Endothelial cell (in vitro differentiated cells): ENCODE results near the gene BMERB1. TPM values are rescaled to one million over a fixed set of nuclear protein-coding genes. Genes with fewer than 3 reads are reported as not detected.
"Not testable (repeated sequence)": the region's sequence is repeated elsewhere in the genome, so short reads cannot be mapped to it uniquely, and the experiment has no call there.

Source experiments
- DNase-seq: peaks from one replicate; pipeline ENCODE4 v3.0.0; 2021; ENCODE audit warnings: low spot score
- H3K27ac Mint-ChIP-seq: one replicate; pipeline ENCODE4 v1.8.0; 2021; ENCODE audit warnings: mixed read lengths, inconsistent platforms; ENCODE audit not compliant: unreplicated experiment
- H3K27me3 Mint-ChIP-seq: one replicate; pipeline ENCODE4 v1.8.0; 2021; ENCODE audit warnings: mild to moderate bottlenecking, moderate library complexity, mixed read lengths, inconsistent platforms; ENCODE audit not compliant: unreplicated experiment
- H3K36me3 Mint-ChIP-seq: one replicate; pipeline ENCODE4 v1.8.0; 2021; ENCODE audit warnings: mild to moderate bottlenecking, low read depth, mixed read lengths, inconsistent platforms; ENCODE audit not compliant: unreplicated experiment
- H3K4me1 Mint-ChIP-seq: one replicate; pipeline ENCODE4 v1.8.0; 2021; ENCODE audit warnings: mild to moderate bottlenecking, mixed read lengths, inconsistent platforms; ENCODE audit not compliant: unreplicated experiment
- H3K4me3 Mint-ChIP-seq: one replicate; pipeline ENCODE4 v1.8.0; 2021; ENCODE audit warnings: mild to moderate bottlenecking, mixed read lengths, inconsistent platforms; ENCODE audit not compliant: unreplicated experiment
- H3K9me3 Mint-ChIP-seq: one replicate; pipeline ENCODE4 v1.8.0; 2021; ENCODE audit warnings: mixed read lengths, inconsistent platforms; ENCODE audit not compliant: unreplicated experiment
- CTCF ChIP-seq: fragments of 200-600 bp; sonication (generic); IDR thresholded peaks from one replicate; pipeline ENCODE4 v1.5.0; 2021; ENCODE audit warnings: antibody characterized with exemption; ENCODE audit not compliant: unreplicated experiment
- total RNA-seq: library from RNA; stranded (reverse); fragmentation: NEBNext Ultra II Directional; extraction: Animal tissue kit (Norgen Biotek cat#: 25700); gene quantifications from one replicate; pipeline ENCODE4 v1.2.1, GENCODE V29; 2021; ENCODE audit not compliant: unreplicated experiment

The BMERB1 gene
- total RNA-seq, 1 donor from 2014 or later, result 9.9 TPM

DNA sequence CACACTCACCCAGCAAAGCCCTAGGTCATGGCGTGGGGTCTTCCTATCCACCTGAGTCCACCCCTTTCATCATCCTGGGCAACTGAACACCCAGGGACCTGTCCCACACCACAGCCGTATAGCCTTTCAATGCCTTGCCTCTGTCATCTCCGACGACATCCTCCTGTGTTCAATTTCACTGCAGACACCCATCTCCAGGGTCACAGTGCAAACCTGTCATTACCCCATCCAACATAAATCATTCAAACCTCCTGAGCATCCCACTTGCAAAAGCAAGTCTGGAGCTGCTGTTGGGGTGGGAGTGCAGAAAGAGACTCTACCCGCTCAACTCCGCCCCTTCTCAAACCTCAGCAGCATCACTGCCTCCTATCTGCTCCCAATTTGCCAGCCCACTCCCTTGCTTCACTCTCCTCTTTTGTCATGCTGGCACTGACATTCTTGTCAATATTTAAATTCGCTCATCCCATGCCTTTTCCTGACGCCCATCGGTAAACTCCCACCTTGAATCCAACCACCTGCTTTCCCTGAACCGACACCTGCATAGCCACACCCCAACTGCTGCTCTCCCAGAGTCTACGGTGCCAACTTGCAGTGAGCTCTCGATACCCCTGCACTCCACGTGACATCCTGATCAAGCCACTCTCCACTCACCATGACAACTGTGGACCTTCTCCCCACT, 171.6 kb downstream of the BMERB1 start:
- H3K4me3 Mint-ChIP-seq, result peak overlapping the region; percentile 39
- H3K9me3 Mint-ChIP-seq, result no peaks in the 10 kb centered on the region
- peaks cover 10% of the 10 kb centered on the region for H3K27me3 Mint-ChIP-seq
- TF ChIP-seq CTCF, result no peak
- peaks cover 67% of the 10 kb centered on the region for H3K36me3 Mint-ChIP-seq
- H3K27ac Mint-ChIP-seq, result no peak overlapping the region
- H3K4me1 Mint-ChIP-seq, result peaks cover 41% of the 10 kb centered on the region
- no peak for DNase-seq

GRCh38 chr16:15606518-15607220, 172.3 kb downstream of the BMERB1 start:
- Mint-ChIP-seq H3K4me3 (peak overlapping the region; percentile 39), H3K36me3 (peaks cover 62% of the 10 kb centered on the region), H3K4me1 (peaks cover 43% of the 10 kb centered on the region), H3K27ac (no peak overlapping the region), H3K27me3 (peaks cover 10% of the 10 kb centered on the region), H3K9me3 (no peaks in the 10 kb centered on the region)
- TF ChIP-seq CTCF, result no peak
- no peak for DNase-seq

DNA sequence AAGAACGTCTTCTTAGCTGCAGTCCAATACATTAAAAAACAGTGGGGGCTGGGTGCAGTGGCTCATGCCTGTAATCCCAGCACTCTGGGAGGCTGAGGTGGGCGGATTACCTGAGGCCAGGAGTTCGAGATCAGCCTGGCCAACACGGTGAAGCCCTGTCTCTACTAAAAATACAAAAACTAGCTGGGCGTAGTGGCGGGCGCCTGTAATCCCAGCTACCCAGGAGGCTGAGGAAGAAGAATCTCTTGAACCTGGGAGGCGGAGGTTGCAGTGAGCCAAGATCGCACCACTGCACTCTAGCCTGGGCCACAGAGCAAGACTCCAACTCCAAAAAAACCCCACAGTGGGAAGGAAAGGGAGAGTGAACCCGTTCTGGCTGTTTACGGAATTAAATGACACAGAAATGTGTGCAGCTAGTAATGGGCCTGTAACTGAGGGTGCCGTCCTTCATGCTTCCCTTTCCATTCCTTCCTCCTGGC, 172.9 kb downstream of the BMERB1 start:
- peaks cover 45% of the 10 kb centered on the region for H3K4me1 Mint-ChIP-seq
- peak overlapping the region; percentile 15 for H3K4me3 Mint-ChIP-seq
- DNase-seq, H3K27ac Mint-ChIP-seq, H3K27me3 Mint-ChIP-seq, H3K9me3 Mint-ChIP-seq: not testable (repeated sequence)
- H3K36me3 Mint-ChIP-seq, result peaks cover 58% of the 10 kb centered on the region

DNA sequence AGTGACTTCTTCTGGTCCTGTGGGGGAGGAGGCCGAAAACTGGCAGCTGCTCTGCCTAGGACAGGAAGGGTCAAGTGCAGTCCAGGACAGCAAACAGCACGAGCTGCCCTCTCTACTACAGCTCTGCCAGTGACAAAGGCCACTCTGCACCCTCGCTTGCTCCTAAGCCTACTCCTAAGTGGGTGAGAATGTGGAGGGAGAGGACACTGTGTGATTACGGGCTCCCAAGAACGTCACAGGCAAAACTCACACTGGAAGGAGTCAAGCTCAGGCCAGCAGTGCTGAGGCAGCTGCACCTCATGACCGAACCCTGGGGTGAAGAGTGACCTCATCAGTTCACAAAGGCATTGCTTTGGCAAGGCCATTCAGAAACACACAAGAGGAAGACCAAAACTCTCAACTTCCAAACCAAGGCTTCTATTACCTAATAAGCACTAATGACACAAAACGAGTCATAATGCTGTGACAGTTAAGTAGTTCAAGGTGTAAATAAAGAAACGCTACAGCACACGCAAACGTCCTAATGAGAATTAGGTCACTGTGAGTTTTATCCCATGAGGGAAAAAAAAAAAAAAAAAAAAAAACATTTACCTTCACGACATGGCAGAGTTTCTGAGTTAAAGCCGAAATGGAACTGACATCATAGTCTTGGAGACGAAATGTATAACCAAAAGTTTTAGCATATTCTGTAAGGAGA, 173.5 kb downstream of the BMERB1 start:
- peak overlapping the region; percentile 15 for H3K4me3 Mint-ChIP-seq
- H3K9me3 Mint-ChIP-seq, result no peaks in the 10 kb centered on the region
- H3K4me1 Mint-ChIP-seq, result peaks cover 45% of the 10 kb centered on the region
- H3K27me3 Mint-ChIP-seq, result peaks cover 10% of the 10 kb centered on the region
- no peak for DNase-seq
- no peak overlapping the region for H3K27ac Mint-ChIP-seq
- TF ChIP-seq CTCF, result no peak
- H3K36me3 Mint-ChIP-seq, result peaks cover 55% of the 10 kb centered on the region

DNA sequence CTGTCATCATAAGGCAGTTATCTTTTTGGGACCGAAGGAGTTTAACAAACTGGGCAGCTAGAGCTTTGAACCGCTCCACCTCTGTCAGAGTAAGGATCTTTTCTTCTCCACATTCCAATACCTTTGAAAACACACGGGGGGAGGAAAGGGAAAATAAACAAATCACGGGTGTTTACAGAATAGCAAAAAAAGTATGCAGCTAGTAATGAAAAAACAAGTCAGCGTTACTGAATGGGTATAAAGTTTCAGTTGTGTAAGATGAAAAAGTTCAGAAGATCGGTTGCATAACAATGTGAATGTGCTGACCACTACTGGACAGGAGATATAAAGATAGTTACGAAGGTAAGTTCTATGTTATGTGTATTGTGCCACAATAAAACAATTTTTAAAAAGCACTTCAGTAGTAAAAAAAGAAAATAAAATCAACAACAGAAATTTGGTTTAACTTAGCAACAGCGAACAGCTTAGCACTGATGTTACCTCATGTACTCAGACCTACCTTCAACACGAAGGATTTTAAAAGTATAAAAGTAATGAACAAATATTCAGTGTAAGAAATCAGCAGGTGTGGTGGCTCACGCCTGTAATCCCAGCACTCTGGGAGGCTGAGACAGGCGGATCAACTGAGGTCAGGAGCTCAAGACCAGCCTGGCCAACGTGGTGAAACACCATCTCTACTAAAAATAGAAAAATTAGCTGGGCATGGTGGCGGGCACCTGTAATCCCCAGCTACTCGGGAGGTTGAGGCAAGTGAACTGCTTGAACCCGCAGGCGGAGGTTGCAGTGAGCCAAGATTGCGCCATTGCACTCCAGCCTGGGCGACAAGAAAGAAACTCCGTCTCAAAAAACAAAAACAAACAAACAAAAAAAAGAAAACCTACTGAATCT, 174.3 kb downstream of the BMERB1 start:
- Mint-ChIP-seq H3K9me3 (no peaks in the 10 kb centered on the region), H3K4me3 (peak overlapping the region; percentile 3), H3K36me3 (peaks cover 50% of the 10 kb centered on the region), H3K27ac (no peak overlapping the region), H3K4me1 (peaks cover 46% of the 10 kb centered on the region), H3K27me3 (peaks cover 10% of the 10 kb centered on the region)
- TF ChIP-seq CTCF, result no peak
- no peak for DNase-seq
